Adipocyte (in vitro differentiated cells): ENCODE measurements around the gene POLA1.

Experiments used
- DNase-seq: peaks from one replicate; pipeline ENCODE4 v3.0.0-alpha.2; 2015; ENCODE audit warnings: low read depth
- H3K27me3 ChIP-seq: replicated peaks from 2 replicates; pipeline ENCODE4 v1.7.0; 2013; ENCODE audit warnings: mild to moderate bottlenecking, low read length, moderate library complexity; ENCODE audit not compliant: control insufficient read depth, insufficient read depth
- H3K36me3 ChIP-seq: 2 replicates; pipeline ENCODE4 v1.7.0; 2013; ENCODE audit warnings: low read length, mild to moderate bottlenecking, moderate library complexity; ENCODE audit not compliant: control insufficient read depth, insufficient read depth, severe bottlenecking
- H3K4me1 ChIP-seq: 2 replicates; pipeline ENCODE4 v1.7.0; 2013; ENCODE audit warnings: mild to moderate bottlenecking, low read length, moderate library complexity; ENCODE audit not compliant: control insufficient read depth, insufficient read depth
- H3K4me3 ChIP-seq: 2 replicates; pipeline ENCODE4 v1.7.0; 2013; ENCODE audit warnings: mild to moderate bottlenecking, low read length, moderate library complexity
- H3K9ac ChIP-seq: 2 replicates; pipeline ENCODE4 v1.7.0; 2013; ENCODE audit warnings: mild to moderate bottlenecking, low read length, moderate library complexity
- H3K9me3 ChIP-seq: 2 replicates; pipeline ENCODE4 v1.7.0; 2013; ENCODE audit warnings: mild to moderate bottlenecking, low read length, moderate library complexity; ENCODE audit not compliant: control insufficient read depth

Gene POLA1

GRCh38 chrX:24945009-24945408 is 251.3 kb downstream of the POLA1 start:
- H3K4me1 ChIP-seq: no peaks in the 10 kb centered on the region
- no peaks in the 10 kb centered on the region for H3K9me3 ChIP-seq
- H3K27me3 ChIP-seq: no peaks in the 10 kb centered on the region
- no peak overlapping the region for H3K4me3 ChIP-seq
- DNase-seq: no peak
- no peak overlapping the region for H3K9ac ChIP-seq
- H3K36me3 ChIP-seq: no peaks in the 10 kb centered on the region

GRCh38 chrX:24946369-24946768 is 252.7 kb downstream of the POLA1 start:
- Histone ChIP-seq H3K36me3 (no peaks in the 10 kb centered on the region), H3K4me3 (no peak overlapping the region), H3K27me3 (no peaks in the 10 kb centered on the region), H3K4me1 (no peaks in the 10 kb centered on the region), H3K9me3 (no peaks in the 10 kb centered on the region), H3K9ac (no peak overlapping the region)
- DNase-seq: no peak

GRCh38 chrX:24954732-24955131 is 261.0 kb downstream of the POLA1 start:
- no peaks in the 10 kb centered on the region for H3K36me3 ChIP-seq
- DNase-seq: no peak
- no peaks in the 10 kb centered on the region for H3K4me1 ChIP-seq
- no peaks in the 10 kb centered on the region for H3K27me3 ChIP-seq
- peaks cover 9% of the 10 kb centered on the region for H3K9me3 ChIP-seq
- H3K4me3 ChIP-seq: no peak overlapping the region
- H3K9ac ChIP-seq: no peak overlapping the region

GRCh38 chrX:24955372-24955930 is 261.7 kb downstream of the POLA1 start:
- Histone ChIP-seq H3K9me3 (peaks cover 9% of the 10 kb centered on the region), H3K27me3 (no peaks in the 10 kb centered on the region), H3K36me3 (no peaks in the 10 kb centered on the region), H3K4me1 (no peaks in the 10 kb centered on the region), H3K4me3 (no peak overlapping the region), H3K9ac (no peak overlapping the region)
- DNase-seq: no peak

GRCh38 chrX:24956828-24957227 is 263.1 kb downstream of the POLA1 start:
- Histone ChIP-seq H3K4me3 (no peak overlapping the region), H3K27me3 (no peaks in the 10 kb centered on the region), H3K9ac (no peak overlapping the region), H3K4me1 (no peaks in the 10 kb centered on the region), H3K36me3 (no peaks in the 10 kb centered on the region), H3K9me3 (peaks cover 9% of the 10 kb centered on the region)
- no peak for DNase-seq

- Histone ChIP-seq H3K27me3 (no peaks in the 10 kb centered on the region), H3K9ac (no peak overlapping the region), H3K36me3 (no peaks in the 10 kb centered on the region), H3K4me3 (no peak overlapping the region), H3K9me3 (peaks cover 9% of the 10 kb centered on the region), H3K4me1 (no peaks in the 10 kb centered on the region)
- DNase-seq: no peak
These were observed 268.1 kb downstream of the POLA1 start for GRCh38 chrX:24961809-24962208.

- Histone ChIP-seq H3K4me3 (no peak overlapping the region), H3K4me1 (no peaks in the 10 kb centered on the region), H3K27me3 (no peaks in the 10 kb centered on the region), H3K9me3 (no peaks in the 10 kb centered on the region), H3K9ac (no peak overlapping the region), H3K36me3 (no peaks in the 10 kb centered on the region)
- no peak for DNase-seq
These were observed 270.1 kb downstream of the POLA1 start for GRCh38 chrX:24963823-24964222.

- Histone ChIP-seq H3K36me3 (no peaks in the 10 kb centered on the region), H3K9me3 (peaks cover 4% of the 10 kb centered on the region), H3K27me3 (no peaks in the 10 kb centered on the region), H3K4me3 (no peak overlapping the region), H3K4me1 (no peaks in the 10 kb centered on the region), H3K9ac (no peak overlapping the region)
- no peak for DNase-seq
These were observed 271.7 kb downstream of the POLA1 start for GRCh38 chrX:24965372-24965771.

GRCh38 chrX:24969812-24970211 is 276.1 kb downstream of the POLA1 start:
- H3K4me1 ChIP-seq: no peaks in the 10 kb centered on the region
- H3K9me3 ChIP-seq: peaks cover 4% of the 10 kb centered on the region
- H3K4me3 ChIP-seq: no peak overlapping the region
- no peaks in the 10 kb centered on the region for H3K27me3 ChIP-seq
- no peaks in the 10 kb centered on the region for H3K36me3 ChIP-seq
- no peak overlapping the region for H3K9ac ChIP-seq
- DNase-seq: no peak

GRCh38 chrX:24979081-24979480 is 285.4 kb downstream of the POLA1 start:
- H3K9ac ChIP-seq: no peak overlapping the region
- no peaks in the 10 kb centered on the region for H3K36me3 ChIP-seq
- no peaks in the 10 kb centered on the region for H3K9me3 ChIP-seq
- peaks cover 12% of the 10 kb centered on the region for H3K27me3 ChIP-seq
- no peaks in the 10 kb centered on the region for H3K4me1 ChIP-seq
- H3K4me3 ChIP-seq: no peak overlapping the region
- no peak for DNase-seq

GRCh38 chrX:24981030-24981429 is 287.3 kb downstream of the POLA1 start:
- no peak for DNase-seq
- no peaks in the 10 kb centered on the region for H3K36me3 ChIP-seq
- H3K27me3 ChIP-seq: peaks cover 9% of the 10 kb centered on the region
- H3K9me3 ChIP-seq: no peaks in the 10 kb centered on the region
- H3K9ac ChIP-seq: no peak overlapping the region
- H3K4me3 ChIP-seq: no peak overlapping the region
- no peaks in the 10 kb centered on the region for H3K4me1 ChIP-seq

- DNase-seq: peak; percentile 14
- H3K9ac ChIP-seq: no peak overlapping the region
- H3K9me3 ChIP-seq: no peaks in the 10 kb centered on the region
- H3K4me1 ChIP-seq: no peaks in the 10 kb centered on the region
- H3K36me3 ChIP-seq: no peaks in the 10 kb centered on the region
- H3K4me3 ChIP-seq: no peak overlapping the region
- H3K27me3 ChIP-seq: peaks cover 3% of the 10 kb centered on the region
These were observed 288.7 kb downstream of the POLA1 start for GRCh38 chrX:24982306-24982965.
